NOMO-1 treated with DMSO at 0.1 percent for 48 hours (cell line): Measurements from ENCODE around the gene DUSP14.
"Not testable (repeated sequence)": the region's sequence is repeated elsewhere in the genome, so short reads cannot be mapped to it uniquely, and the experiment has no call there.

Experiments used
- DNase-seq: peaks from one replicate; lab custom pipeline; 2025; ENCODE audit not compliant: unreplicated experiment; lab: John Stamatoyannopoulos, UW

The DUSP14 gene

GRCh38 chr17:37489197-37490001 is at the start of gene DUSP14:
TSS of gene DUSP14 (plus strand) at chr17:37489891. CDS start at chr17:37512273, 22,382 bp downstream.
- peak; percentile 43 for DNase-seq

- DNase-seq: no peak
These were observed 49.3 kb upstream of the DUSP14 start for GRCh38 chr17:37440424-37440823.

DNA sequence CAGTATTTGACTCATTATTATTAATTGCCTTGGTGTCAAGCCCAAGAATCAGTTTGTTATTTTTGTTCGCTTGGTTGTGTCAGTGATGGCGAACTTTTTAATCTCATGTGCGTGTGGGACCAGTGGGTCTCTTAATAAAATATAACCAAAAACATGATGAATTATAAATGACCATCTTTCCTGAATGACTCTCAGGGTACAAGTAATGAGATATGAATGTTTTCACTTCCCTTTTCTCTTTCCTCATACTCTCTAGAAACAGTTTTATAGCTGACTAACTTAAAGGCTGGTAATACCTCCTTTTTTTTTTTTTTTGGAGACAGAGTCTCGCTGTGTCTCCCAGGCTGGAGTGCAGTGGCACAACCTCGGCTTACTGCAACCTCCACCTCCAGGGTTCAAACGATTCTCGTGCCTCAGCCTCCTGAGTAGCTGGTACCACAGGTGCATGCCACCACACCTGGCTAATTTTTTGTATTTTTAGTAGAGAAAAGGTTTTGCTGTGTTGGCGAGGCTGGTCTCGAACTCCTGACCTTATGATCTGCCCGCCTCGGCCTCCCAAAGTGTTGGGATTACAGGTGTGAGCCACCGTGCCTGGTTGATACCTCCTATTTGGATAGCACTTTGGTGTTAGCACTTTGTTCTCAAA is 48.2 kb upstream of the DUSP14 start:
- DNase-seq: peak; percentile 80

DNA sequence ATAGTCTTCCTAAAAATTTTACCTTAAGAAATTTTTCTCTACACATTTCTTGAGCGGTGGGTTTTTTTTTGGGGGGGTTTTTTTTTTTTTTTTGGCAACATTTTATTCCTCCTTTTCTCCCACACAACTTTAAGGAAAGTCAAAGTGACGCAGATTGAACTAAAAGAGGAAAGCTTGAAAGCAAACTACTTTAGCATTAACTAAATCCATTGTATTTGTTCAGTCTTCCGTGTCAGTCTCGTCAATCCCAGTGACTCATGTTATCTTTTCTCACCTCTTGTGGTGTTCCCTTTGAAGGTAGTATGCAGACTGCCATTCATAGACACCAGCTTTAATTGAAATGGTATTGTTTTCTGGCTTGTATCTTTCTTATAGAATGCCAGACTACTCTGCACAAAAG is 43.7 kb upstream of the DUSP14 start:
- no peak for DNase-seq

DNA sequence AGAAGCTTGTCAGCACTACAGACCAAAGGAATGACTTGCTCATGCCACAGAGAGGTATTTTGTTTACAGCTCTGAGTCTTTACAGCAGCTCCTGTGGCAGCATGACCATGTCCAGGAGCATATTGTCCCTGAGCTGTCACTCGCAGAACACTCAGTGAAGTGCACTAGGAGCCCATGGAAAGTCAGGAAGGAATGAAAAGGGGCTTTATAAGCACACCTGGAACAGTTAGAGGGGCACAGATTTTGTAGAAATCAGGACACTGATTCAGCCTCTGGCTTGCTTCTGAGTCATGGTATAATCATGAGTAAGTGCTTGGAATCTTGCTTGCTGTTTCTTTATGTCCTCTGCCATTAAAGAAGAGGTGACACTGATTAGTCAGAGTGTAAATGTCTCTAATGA is 42.0 kb upstream of the DUSP14 start:
- DNase-seq: no peak

DNA sequence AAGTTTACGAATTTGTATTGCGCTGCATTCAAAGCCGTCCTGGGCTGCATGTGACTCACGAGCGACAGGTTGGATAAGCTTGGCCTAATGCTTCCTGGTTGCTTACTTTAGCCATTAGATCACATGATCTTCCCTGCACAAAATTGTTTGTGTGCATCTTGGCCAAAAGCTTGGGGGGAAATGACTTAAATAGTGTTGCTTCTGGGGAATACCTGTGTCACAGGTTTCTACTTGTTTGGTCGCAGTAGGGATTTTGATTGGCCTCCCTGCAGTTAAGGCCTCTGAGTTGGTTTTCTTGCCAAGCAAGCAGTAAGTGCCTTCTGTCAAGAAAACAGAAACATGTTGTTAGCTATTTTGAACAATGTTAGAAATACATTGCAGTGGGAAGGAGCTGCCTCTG is 39.6 kb upstream of the DUSP14 start:
- DNase-seq: no peak

DNA sequence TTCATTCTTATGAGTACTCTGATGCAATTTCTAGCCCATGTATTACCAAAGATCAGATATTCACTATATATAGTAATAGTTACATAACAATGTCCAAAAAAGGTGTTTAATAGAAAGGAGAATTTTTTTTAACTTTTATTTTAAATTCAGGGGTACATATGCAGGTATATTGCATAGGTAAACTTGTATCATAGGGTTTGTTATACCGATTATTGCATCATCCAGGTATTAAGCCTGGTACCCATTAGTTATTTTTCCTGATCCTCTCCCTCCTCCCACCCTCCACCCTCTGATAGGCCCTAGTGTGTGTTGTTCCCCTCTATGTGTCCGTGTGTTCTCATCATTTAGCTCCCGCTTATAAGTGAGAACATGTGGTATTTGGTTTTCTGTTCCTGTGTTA is 31.9 kb upstream of the DUSP14 start:
- not testable (repeated sequence) for DNase-seq

GRCh38 chr17:37458805-37459204 is 30.9 kb upstream of the DUSP14 start:
- no peak for DNase-seq

DNA sequence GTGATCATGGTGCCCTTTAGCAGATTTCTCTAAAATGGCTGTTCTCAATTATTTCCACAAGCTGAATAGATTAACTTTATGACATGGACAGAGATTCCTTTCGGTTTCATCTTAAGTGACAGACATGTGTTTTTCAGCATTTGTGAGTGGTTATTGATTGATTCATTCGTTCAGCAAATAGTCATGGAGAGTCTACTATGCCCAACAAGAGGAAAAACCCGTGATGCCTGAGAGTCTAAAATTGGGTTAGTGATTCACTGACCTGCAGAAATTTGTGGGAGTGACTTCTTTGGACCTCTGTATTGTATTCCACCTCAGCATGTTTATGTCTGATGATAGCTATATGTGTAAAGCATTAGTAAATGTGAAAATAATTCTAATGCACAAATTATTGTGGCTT is 28.0 kb upstream of the DUSP14 start:
- DNase-seq: no peak

DNA sequence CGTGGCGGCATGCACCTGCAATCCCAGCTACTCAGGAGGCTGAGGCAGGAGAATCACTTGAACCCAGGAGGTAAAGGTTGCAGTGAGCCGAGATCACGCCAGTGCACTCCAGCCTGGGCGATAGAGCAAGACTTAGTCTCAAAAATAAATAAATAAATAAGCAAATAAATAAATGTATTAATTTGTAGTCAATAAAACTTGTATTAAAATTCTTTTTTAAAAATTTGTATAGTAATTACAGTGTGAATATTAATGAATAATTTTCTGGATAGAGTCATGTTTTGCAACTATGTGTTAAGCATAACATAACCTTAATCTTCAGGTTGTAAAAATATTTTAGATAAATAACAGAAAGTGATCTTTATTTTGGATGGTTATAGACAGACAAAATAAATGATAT is 27.2 kb upstream of the DUSP14 start:
- no peak for DNase-seq

DNA sequence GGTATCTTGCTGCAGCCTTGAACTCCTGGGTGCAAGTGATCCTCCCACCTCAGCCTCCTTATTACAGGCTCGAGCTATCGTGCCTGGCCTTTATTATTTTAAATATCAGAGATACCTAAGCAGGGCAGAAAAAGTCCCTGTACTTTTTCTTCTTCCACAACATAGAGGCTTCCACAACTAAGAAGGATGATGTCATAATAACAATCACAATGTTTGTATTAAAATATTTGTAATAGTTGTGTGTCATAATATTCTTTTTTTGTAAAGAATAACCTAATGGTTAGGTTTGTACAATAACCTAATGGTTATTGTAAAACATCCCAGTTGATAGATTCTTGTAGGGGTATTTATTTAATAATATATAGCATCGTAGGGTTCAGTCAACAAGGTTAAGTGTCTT is 26.7 kb upstream of the DUSP14 start:
- no peak for DNase-seq

GRCh38 chr17:37465069-37465616 is 24.5 kb upstream of the DUSP14 start:
- DNase-seq: no peak

- DNase-seq: no peak
These were observed 23.2 kb upstream of the DUSP14 start for GRCh38 chr17:37466471-37466870.

GRCh38 chr17:37470181-37470580 is 19.5 kb upstream of the DUSP14 start:
- no peak for DNase-seq

DNA sequence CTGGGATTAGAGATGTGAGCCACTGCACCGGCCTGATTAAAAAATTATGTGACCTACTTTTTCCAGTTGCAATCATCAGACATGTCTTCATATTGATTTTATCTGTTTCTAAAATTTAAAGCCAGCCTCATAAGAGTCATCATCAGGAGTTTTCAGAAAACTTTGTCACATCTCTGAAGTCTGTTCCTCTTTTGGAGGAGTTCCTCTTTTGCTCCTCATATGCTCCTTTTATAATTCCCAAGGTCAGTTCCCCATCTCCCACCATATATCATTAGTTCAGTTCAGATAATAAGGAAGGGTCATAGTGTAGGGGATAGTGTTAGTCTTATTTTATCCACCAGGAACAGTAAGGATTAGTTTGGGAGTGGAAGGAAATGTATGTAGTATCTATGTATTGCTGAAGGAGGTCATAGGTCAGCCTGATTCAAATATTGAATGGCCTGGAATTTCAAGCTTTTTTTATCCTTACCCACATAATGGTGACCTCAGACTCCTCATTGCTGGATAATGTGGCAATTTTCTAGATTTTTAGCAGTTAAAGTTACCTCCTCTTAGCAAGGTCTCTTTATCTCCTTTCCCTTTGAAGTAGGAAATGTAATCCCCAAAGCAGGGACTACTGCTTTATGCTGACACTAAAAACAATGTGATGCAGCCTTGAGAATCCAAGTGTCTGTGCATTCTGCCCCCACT is 13.8 kb upstream of the DUSP14 start:
- DNase-seq: peak; percentile 74

DNA sequence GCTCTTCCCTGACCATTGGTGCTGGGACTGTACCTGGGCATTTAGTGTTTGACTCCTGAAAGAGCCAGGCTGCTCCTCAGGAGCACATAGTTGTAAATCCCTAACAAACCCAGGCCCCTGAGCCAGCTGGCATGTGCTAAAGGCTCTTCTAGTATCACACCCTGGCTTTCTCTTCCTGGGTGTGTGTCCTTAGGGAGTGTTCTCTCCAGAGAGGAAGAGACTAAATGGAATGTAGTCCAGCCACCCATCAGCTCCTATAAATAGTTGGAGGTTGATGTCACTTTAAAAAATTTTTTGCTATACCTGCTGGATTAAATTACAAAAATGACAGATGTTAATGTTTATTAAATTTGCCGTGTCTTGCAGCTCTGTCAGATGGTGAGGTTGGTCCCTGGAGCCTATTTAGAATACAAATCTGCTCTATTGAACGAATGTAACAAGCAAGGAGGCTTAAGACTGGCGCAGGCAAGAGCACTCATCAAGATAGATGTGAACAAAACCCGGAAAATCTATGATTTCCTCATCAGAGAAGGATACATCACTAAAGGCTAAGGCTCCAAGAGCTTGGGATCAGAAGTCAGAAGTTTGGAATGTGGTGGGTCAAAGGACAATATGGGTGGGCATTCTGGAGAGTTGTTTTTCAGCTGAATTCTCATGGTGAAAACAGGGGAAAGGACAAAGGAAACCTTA is 13.1 kb upstream of the DUSP14 start:
- DNase-seq: no peak

GRCh38 chr17:37478187-37478586 is 11.5 kb upstream of the DUSP14 start:
- no peak for DNase-seq

GRCh38 chr17:37479025-37479424 is 10.7 kb upstream of the DUSP14 start:
- no peak for DNase-seq

DNA sequence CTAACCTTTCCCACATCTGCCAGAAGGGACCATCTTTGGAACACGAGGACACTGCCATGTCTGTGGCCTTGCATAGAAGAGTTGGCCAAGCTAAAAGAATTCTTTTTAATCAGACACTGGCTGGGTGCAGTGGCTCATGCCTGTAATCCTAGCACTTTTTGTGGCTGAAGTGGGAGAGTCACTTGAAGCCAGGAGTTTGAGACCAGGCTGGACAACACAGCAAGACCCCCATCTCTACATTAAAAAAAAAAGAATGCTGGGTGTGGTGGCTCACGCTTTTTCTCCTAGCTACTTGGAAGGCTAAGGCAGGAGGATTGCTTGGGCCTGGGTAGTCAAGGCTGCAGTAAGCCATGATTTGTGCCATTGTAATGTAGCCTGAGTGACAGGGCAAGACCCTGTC is 9.3 kb upstream of the DUSP14 start:
- DNase-seq: no peak

DNA sequence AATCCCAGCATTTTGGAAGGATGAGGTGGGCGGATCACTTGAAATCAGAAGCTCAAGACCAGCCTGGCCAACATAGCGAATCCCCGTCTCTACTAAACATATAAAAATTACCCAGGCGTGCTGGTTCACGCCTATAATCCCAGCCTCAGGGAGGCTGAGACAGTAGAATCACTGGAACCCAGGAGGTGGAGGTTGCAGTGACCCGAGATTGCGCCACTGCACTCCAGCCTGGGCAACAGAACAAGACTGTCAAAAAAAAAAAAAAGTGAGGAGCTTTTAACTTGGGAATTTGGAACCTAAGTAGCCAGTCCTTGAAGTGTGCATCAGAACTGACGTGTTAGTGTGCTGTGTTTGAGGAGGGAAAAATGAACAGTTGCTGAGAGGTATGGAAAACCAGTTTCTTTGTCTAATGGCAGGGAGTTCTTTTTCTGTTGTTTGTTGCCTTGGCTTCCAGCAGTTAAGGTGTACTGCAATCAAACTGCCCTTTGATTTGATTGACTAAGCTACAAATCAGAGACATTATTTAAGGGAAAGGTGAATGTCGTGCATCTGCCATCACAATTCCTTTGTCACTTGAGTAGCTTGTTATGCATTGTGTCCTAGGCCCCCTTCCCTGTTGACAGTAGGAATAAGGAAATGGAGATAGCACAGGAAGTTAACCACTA is 8.6 kb upstream of the DUSP14 start:
- no peak for DNase-seq
